H1 (cell line): Measurements from ENCODE around the gene TNS1. TPM values are rescaled to one million over a fixed set of nuclear protein-coding genes. Genes with fewer than 3 reads are reported as not detected.

Source experiments
- CTCF ChIA-PET: fragments of 300-600 bp; sonication (Branson Sonifier 250); formaldehyde crosslinking; loops from one replicate; lab custom pipeline; 2021; ENCODE audit not compliant: partially characterized antibody; lab: Charles Lee
- POLR2A ChIA-PET: fragments of 300-600 bp; sonication (Branson Sonifier 250); formaldehyde crosslinking; loops from one replicate; lab custom pipeline; 2021; ENCODE audit warnings: inconsistent platforms; ENCODE audit not compliant: partially characterized antibody; lab: Charles Lee
- DNase-seq, 2 experiments: peaks; one replicate each; pipeline versions ENCODE4 v3.0.0 to v3.0.0-alpha.2; 2010 to 2022; ENCODE audit warnings: low spot score in 2 of 2, low read depth in 1 of 2, mixed read lengths in 1 of 2
- FAIRE-seq: peaks from 2 replicates; lab custom pipeline; 2011; peaks lifted over from hg19 to GRCh38; lab: Jason Lieb, UNC
- H2AFZ ChIP-seq: 2 replicates; pipeline ENCODE4 v1.8.1; 2012; ENCODE audit warnings: low read length, inconsistent platforms
- H2AK5ac ChIP-seq: 2 replicates; pipeline ENCODE4 v1.6.1; 2013; ENCODE audit warnings: low read depth, low read length
- H2BK120ac ChIP-seq: replicated peaks from 2 replicates; pipeline ENCODE3; 2013; ENCODE audit warnings: low read depth, low read length, inconsistent platforms
- H2BK12ac ChIP-seq: 2 replicates; pipeline ENCODE4 v1.6.1; 2013; ENCODE audit warnings: low read depth, low read length
- H2BK15ac ChIP-seq: 2 replicates; pipeline ENCODE4 v1.6.1; 2013; ENCODE audit warnings: low read length
- H2BK20ac ChIP-seq: 2 replicates; pipeline ENCODE4 v1.6.1; 2013; ENCODE audit warnings: low read length
- H2BK5ac ChIP-seq: 2 replicates; pipeline ENCODE4 v1.6.1; 2013; ENCODE audit warnings: low read depth, low read length
- H3K14ac ChIP-seq: 2 replicates; pipeline ENCODE4 v1.6.1; 2013; ENCODE audit warnings: inconsistent platforms; ENCODE audit not compliant: insufficient read length
- H3K18ac ChIP-seq: 2 replicates; pipeline ENCODE4 v1.6.1; 2013; ENCODE audit warnings: low read length; ENCODE audit errors: extremely low read depth
- H3K23ac ChIP-seq: 2 replicates; pipeline ENCODE4 v1.6.1; 2013; ENCODE audit warnings: inconsistent platforms; ENCODE audit not compliant: insufficient read length
- H3K23me2 ChIP-seq: 2 replicates; pipeline ENCODE4 v1.6.1; 2013; ENCODE audit warnings: low read depth, low read length
- H3K27ac ChIP-seq: 2 replicates; pipeline ENCODE4 v1.6.1; 2011; ENCODE audit warnings: low read depth, low read length, inconsistent platforms
- H3K27me3 ChIP-seq, 4 experiments: replicated peaks in 1 of 4; 1 replicate in 1 of 4; 2 replicates in 3 of 4; pipeline versions ENCODE4 v1.6.1 to v1.8.1; 2011 to 2013; ENCODE audit warnings: low read length in 3 of 4, mild to moderate bottlenecking in 3 of 4, inconsistent platforms in 2 of 4, mixed read lengths in 2 of 4, moderate library complexity in 1 of 4; ENCODE audit not compliant: control insufficient read depth in 3 of 4, insufficient read depth in 3 of 4; ENCODE audit errors: extremely low read depth in 1 of 4
- H3K36me3 ChIP-seq, 4 experiments: 2 replicates each; pipeline versions ENCODE4 v1.6.1 to v1.8.1; 2011 to 2013; ENCODE audit warnings: mild to moderate bottlenecking in 4 of 4, low read length in 3 of 4, moderate library complexity in 2 of 4, control low read depth in 1 of 4, inconsistent platforms in 1 of 4; ENCODE audit not compliant: insufficient read depth in 4 of 4, control insufficient read depth in 2 of 4
- H3K4ac ChIP-seq: replicated peaks from 2 replicates; pipeline ENCODE3; 2013; ENCODE audit warnings: low read length, low read depth, mixed read lengths, inconsistent platforms; ENCODE audit not compliant: insufficient read length
- H3K4me1 ChIP-seq, 4 experiments: replicated peaks in 1 of 4; 1 replicate in 1 of 4; 2 replicates in 3 of 4; pipeline versions ENCODE4 v1.6.1 to v1.8.1; 2011 to 2013; ENCODE audit warnings: low read length in 3 of 4, inconsistent platforms in 2 of 4, mixed read lengths in 1 of 4; ENCODE audit not compliant: insufficient read depth in 4 of 4, control insufficient read depth in 3 of 4
- H3K4me2 ChIP-seq, 2 experiments: 2 replicates each; pipeline versions ENCODE4 v1.6.1 to v1.8.1; 2011 to 2013; ENCODE audit warnings: low read depth in 2 of 2, low read length in 2 of 2, control low read depth in 1 of 2, inconsistent platforms in 1 of 2, mild to moderate bottlenecking in 1 of 2; ENCODE audit not compliant: insufficient read depth in 1 of 2
- H3K4me3 ChIP-seq, 4 experiments: fragments of 200-600, 300-600 bp in 1 of 4; sonication (generic), shearing (Covaris generic), sonication (Bioruptor Twin) in 1 of 4; 2 replicates each; pipeline versions ENCODE4 v1.5.1 to v1.8.1; 2011 to 2016; ENCODE audit warnings: low read length in 4 of 4, low read depth in 3 of 4, control low read depth in 2 of 4, inconsistent platforms in 2 of 4, mild to moderate bottlenecking in 2 of 4, mixed read lengths in 1 of 4, moderate library complexity in 1 of 4; ENCODE audit not compliant: insufficient read depth in 2 of 4; ENCODE audit errors: extremely low read depth in 1 of 4
- H3K56ac ChIP-seq: replicated peaks from 2 replicates; pipeline ENCODE3; 2013; ENCODE audit warnings: low read depth, mild to moderate bottlenecking, mixed read lengths, low read length, inconsistent platforms; ENCODE audit not compliant: insufficient read length
- H3K79me1 ChIP-seq: 2 replicates; pipeline ENCODE4 v1.6.1; 2013; ENCODE audit warnings: low read depth, low read length, control low read depth
- H3K79me2 ChIP-seq, 2 experiments: 2 replicates each; pipeline versions ENCODE4 v1.6.1 to v1.8.1; 2012 to 2013; ENCODE audit warnings: low read length in 2 of 2, mild to moderate bottlenecking in 2 of 2, inconsistent platforms in 1 of 2; ENCODE audit not compliant: insufficient read depth in 2 of 2, control insufficient read depth in 1 of 2
- H3K9ac ChIP-seq, 4 experiments: replicated peaks in 1 of 4; 1 replicate in 1 of 4; 2 replicates in 3 of 4; pipeline versions ENCODE4 v1.6.1 to v1.8.1; 2011 to 2013; ENCODE audit warnings: low read depth in 3 of 4, low read length in 3 of 4, control low read depth in 2 of 4, mild to moderate bottlenecking in 2 of 4, moderate library complexity in 2 of 4, inconsistent platforms in 1 of 4; ENCODE audit errors: extremely low read depth in 1 of 4
- H3K9me3 ChIP-seq, 2 experiments: 2 replicates each; pipeline versions ENCODE4 v1.6.1 to v1.8.1; 2012 to 2013; ENCODE audit warnings: mild to moderate bottlenecking in 2 of 2, moderate library complexity in 2 of 2, control low read depth in 1 of 2, inconsistent platforms in 1 of 2, low read depth in 1 of 2, low read length in 1 of 2, mixed read lengths in 1 of 2; ENCODE audit not compliant: insufficient read depth in 2 of 2
- H4K20me1 ChIP-seq, 2 experiments: replicated peaks in 1 of 2; 2 replicates each; pipeline versions ENCODE3 to v1.8.1; 2011 to 2013; ENCODE audit warnings: inconsistent platforms in 2 of 2, low read length in 2 of 2, mild to moderate bottlenecking in 1 of 2; ENCODE audit not compliant: insufficient read depth in 2 of 2, control insufficient read depth in 1 of 2
- H4K5ac ChIP-seq: 2 replicates; pipeline ENCODE4 v1.6.1; 2013; ENCODE audit warnings: low read length, low read depth, mixed read lengths, inconsistent platforms; ENCODE audit not compliant: insufficient read length
- H4K8ac ChIP-seq: 2 replicates; pipeline ENCODE4 v1.8.0; 2013; ENCODE audit warnings: mild to moderate bottlenecking, moderate library complexity, low read length, inconsistent platforms; ENCODE audit not compliant: insufficient read depth; ENCODE audit errors: extremely low read depth
- H4K91ac ChIP-seq: replicated peaks from 2 replicates; pipeline ENCODE3; 2013; ENCODE audit warnings: low read length, mixed read lengths, inconsistent platforms; ENCODE audit not compliant: insufficient read length
- ASH2L ChIP-seq: fragments of 200-600, 300-600 bp; sonication (generic); IDR thresholded peaks from one replicate; pipeline ENCODE4 v1.7.1; 2017; ENCODE audit warnings: low read length
- E2F6 ChIP-seq: IDR thresholded peaks from 2 replicates; pipeline ENCODE4 v1.6.1; 2012; ENCODE audit warnings: inconsistent platforms
- EP300 ChIP-seq, 2 experiments: IDR thresholded peaks; 1 replicate in 1 of 2; 2 replicates in 1 of 2; pipeline ENCODE4 v1.6.1; 2011 to 2012; ENCODE audit warnings: low read depth in 2 of 2, low read length in 2 of 2, mild to moderate bottlenecking in 2 of 2, borderline replicate concordance in 1 of 2, inconsistent platforms in 1 of 2, moderate library complexity in 1 of 2
- FOSL1 ChIP-seq: IDR thresholded peaks from 2 replicates; pipeline ENCODE4 v1.6.1; 2011; ENCODE audit warnings: mild to moderate bottlenecking, low read depth, low read length, moderate library complexity; ENCODE audit not compliant: insufficient read depth
- JUN ChIP-seq: IDR thresholded peaks from 2 replicates; pipeline ENCODE4 v1.6.1; 2011; ENCODE audit warnings: low read depth, mild to moderate bottlenecking, improper control_type of control experiment, low read length
- KDM1A ChIP-seq: fragments of 200-600, 300-600 bp; sonication (generic); IDR thresholded peaks from 2 replicates; pipeline ENCODE4 v1.7.1; 2016; ENCODE audit warnings: mild to moderate bottlenecking, low read length, borderline replicate concordance
- POLR2A ChIP-seq, 2 experiments: IDR thresholded peaks; 1 replicate in 1 of 2; 2 replicates in 1 of 2; pipeline ENCODE4 v1.6.1; 2011; ENCODE audit warnings: low read depth in 2 of 2, low read length in 2 of 2, mild to moderate bottlenecking in 2 of 2; ENCODE audit errors: control extremely low read depth in 1 of 2
- RBBP5 ChIP-seq: IDR thresholded peaks from 2 replicates; pipeline ENCODE4 v1.7.1; 2012; ENCODE audit warnings: low read depth, mild to moderate bottlenecking, inconsistent platforms, low read length, moderate library complexity, borderline replicate concordance
- SIRT6 ChIP-seq: IDR thresholded peaks from one replicate; pipeline ENCODE4 v1.7.1; 2012; ENCODE audit warnings: low read length, inconsistent platforms
- SP4 ChIP-seq: IDR thresholded peaks from 2 replicates; pipeline ENCODE4 v1.6.1; 2012; ENCODE audit warnings: low read length, inconsistent platforms
- TBP ChIP-seq: IDR thresholded peaks from 2 replicates; pipeline ENCODE4 v1.6.1; 2011; ENCODE audit warnings: low read depth, low read length, improper control_type of control experiment
- YY1 ChIP-seq: IDR thresholded peaks from 2 replicates; pipeline ENCODE4 v1.6.1; 2011; ENCODE audit warnings: low read depth, mild to moderate bottlenecking, low read length
- WGBS, 2 experiments: shearing (Covaris generic) in 1 of 2; methylation state at CpG; one replicate each; pipeline versions ENCODE4 v1.1.6 to v1.1.7; 2013 to 2015; ENCODE audit warnings: low lambda C conversion rate in 2 of 2, mixed read lengths in 2 of 2, inconsistent platforms in 1 of 2, low coverage in 1 of 2, missing lambda C conversion rate in 1 of 2; ENCODE audit not compliant: insufficient replicate concordance in 2 of 2, insufficient coverage in 1 of 2, insufficient read length in 1 of 2; ENCODE audit errors: extremely low coverage in 1 of 2, missing lambda C conversion rate in 1 of 2; 5-methylcytosine and 5-hydroxymethylcytosine counted together
- polyA plus RNA-seq, 7 experiments: library from polyadenylated mRNA; depleted of rRNA in 3 of 7; stranded (reverse) in 5 of 7; unstranded in 2 of 7; fragments of >200 nt in 5 of 7; fragments of 200-250 nt in 2 of 7; gene quantifications; 1 replicate in 5 of 7; 2 replicates in 1 of 7; 4 replicates in 1 of 7; pipeline versions ENCODE4 v1.2.1 to v1.2.3, GENCODE V29; 2011 to 2013; ENCODE audit warnings: missing spikeins in 2 of 7, mixed read lengths in 2 of 7
- total RNA-seq: library from RNA; stranded (reverse); fragmentation: NEBNext Ultra II Directional; extraction: Animal tissue kit (Norgen Biotek cat#: 25700); gene quantifications from 2 replicates; pipeline ENCODE4 v1.2.1, GENCODE V29; 2021

Gene TNS1
- total and polyA plus RNA-seq, 2 of the 8 experiments (the other 6 are each of a cell fraction or from before 2014, with no cell fraction given) = 1.5 to 5.1 TPM

- H4K5ac ChIP-seq = no peak overlapping the region
- H2BK20ac ChIP-seq = no peak overlapping the region
- no peaks in the 10 kb centered on the region for H3K79me2 ChIP-seq
- H3K36me3 ChIP-seq = no peaks in the 10 kb centered on the region
- H3K56ac ChIP-seq = no peak overlapping the region
- H2BK15ac ChIP-seq = no peak overlapping the region
- no peak for DNase-seq
- no peak overlapping the region for H3K27ac ChIP-seq
- H3K23me2 ChIP-seq = no peaks in the 10 kb centered on the region
- H2BK5ac ChIP-seq = no peak overlapping the region
- H3K4me3 ChIP-seq = no peak overlapping the region
- TF ChIP-seq RBBP5 (no peak), POLR2A (IDR thresholded peaks at IDR 0.05; ENCODE audit: control extremely low read depth in 1 of 2, low read depth in 2 of 2, low read length in 2 of 2) (no peak), JUN (no peak), ASH2L (no peak), EP300 (IDR thresholded peaks at IDR 0.05; ENCODE audit: borderline replicate concordance in 1 of 2, low read depth in 2 of 2, low read length in 2 of 2) (no peak), KDM1A (no peak), SP4 (no peak), E2F6 (no peak), TBP (no peak), FOSL1 (no peak), SIRT6 (no peak), YY1 (no peak)
- H4K20me1 ChIP-seq = no peaks in the 10 kb centered on the region
- 87% methylated on average over 2 of the region's 2 CpGs; no CpG with 5 or more reads in 1 of the 2 experiments for WGBS, 2 experiments
- H3K79me1 ChIP-seq = no peaks in the 10 kb centered on the region
- no peak overlapping the region for H2AFZ ChIP-seq
- no peak for FAIRE-seq
- no peak overlapping the region for H2AK5ac ChIP-seq
- no peak overlapping the region for H4K91ac ChIP-seq
- POLR2A ChIA-PET = no interaction called here
- H3K27me3 ChIP-seq = no peaks in the 10 kb centered on the region
- H3K4ac ChIP-seq = no peak overlapping the region
- H4K8ac ChIP-seq = no peak overlapping the region
- CTCF ChIA-PET = interaction anchor here (1.0 to 4.5 kb wide), 9 partner anchors 7 to 258 kb away, joined by 3 to 19 read pairs (median 5); no protein-coding TSS in a partner anchor
- H3K18ac ChIP-seq = no peak overlapping the region
- H3K4me1 ChIP-seq = no peaks in the 10 kb centered on the region
- H3K4me2 ChIP-seq = no peak overlapping the region
- H3K23ac ChIP-seq = no peak overlapping the region
- peaks cover 7 to 8% of the 10 kb centered on the region in 2 experiments; a peak in 2 of 4 replicates for H3K9me3 ChIP-seq
- no peak overlapping the region for H3K14ac ChIP-seq
- H2BK120ac ChIP-seq = no peak overlapping the region
- no peak overlapping the region; a peak in 1 of 7 replicates for H3K9ac ChIP-seq
- H2BK12ac ChIP-seq = no peak overlapping the region
These were observed 38.1 kb upstream of the TNS1 start for GRCh38 chr2:218040883-218041282.
